Stimulated activated CD4-positive, alpha-beta T cell treated with anti-CD3 and anti-CD28 coated beads, Interleukin-15, amount 100 ng/mL, for 1 hour (primary cell): Measurements from ENCODE around the gene NFIC.
"Not testable (repeated sequence)": the region's sequence is repeated elsewhere in the genome, so short reads cannot be mapped to it uniquely, and the experiment has no call there.

Source experiments
- DNase-seq, 2 donors: peaks; one replicate each; pipeline ENCODE4 v3.0.0-alpha.2; 2020; ENCODE audit warnings: low read depth in 1 of 2, low spot score in 1 of 2

Gene NFIC

GRCh38 chr19:3370728-3371591 is 4.6 kb downstream of the NFIC start:
- DNase-seq, result no peak

- DNase-seq, result no peak
Observed at GRCh38 chr19:3372413-3372812, 6.0 kb downstream of the NFIC start.

DNA sequence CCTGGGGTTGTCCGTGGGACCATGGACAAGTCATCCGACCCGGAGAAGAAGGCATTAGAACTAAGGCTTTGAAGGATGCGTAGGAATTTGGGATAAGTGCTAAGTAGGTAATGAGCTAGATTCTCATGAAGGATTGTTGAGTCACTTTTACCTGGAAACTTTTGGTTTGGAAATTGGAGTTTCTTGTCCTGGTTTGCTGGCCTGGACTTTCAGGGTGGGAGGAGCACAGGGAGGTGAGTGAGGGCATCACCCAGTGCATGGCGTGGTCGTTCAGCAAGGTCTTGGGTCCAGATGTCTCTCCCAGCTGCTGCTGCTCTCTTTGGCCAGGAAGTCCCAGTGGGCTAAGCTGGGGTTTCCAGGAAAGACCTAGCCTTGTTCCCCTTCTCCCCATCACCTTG is 7.6 kb downstream of the NFIC start:
- DNase-seq, result no peak

DNA sequence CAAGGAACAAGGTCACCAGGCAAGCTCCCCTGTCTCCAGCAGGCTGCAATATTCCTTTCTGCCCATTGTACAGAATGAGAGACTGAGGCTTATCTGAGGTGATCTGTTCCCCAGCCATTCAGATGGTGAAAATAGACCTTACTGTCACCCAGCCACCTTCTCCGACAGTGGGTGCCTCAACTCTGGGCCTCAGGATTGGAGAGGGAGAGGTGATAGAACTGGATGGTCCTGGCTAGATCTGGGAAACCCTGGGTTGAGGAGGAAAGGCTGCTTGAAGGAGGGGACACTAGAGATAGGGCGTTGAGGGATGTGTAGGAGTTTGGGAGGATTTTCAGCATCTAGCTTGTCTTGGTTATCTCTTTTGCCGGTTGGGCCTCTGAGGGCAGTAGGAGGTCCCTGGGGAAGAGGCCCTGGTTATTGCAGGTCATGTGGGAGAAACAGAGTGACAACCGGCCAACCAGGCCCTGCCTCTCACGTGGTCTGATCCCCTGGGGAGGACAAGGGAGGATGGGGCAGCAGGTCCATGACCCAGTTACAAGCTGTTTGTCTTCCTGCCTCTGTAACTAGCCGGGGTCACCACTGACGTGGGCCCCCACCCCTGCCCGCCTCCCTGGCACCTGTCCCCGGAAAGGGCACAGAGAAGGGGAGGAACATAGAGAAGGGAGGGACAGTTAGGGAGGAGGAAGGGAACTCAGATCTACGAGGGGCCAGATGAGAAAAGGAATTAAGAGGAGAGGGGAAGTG is 8.2 kb downstream of the NFIC start:
- no peak for DNase-seq

DNA sequence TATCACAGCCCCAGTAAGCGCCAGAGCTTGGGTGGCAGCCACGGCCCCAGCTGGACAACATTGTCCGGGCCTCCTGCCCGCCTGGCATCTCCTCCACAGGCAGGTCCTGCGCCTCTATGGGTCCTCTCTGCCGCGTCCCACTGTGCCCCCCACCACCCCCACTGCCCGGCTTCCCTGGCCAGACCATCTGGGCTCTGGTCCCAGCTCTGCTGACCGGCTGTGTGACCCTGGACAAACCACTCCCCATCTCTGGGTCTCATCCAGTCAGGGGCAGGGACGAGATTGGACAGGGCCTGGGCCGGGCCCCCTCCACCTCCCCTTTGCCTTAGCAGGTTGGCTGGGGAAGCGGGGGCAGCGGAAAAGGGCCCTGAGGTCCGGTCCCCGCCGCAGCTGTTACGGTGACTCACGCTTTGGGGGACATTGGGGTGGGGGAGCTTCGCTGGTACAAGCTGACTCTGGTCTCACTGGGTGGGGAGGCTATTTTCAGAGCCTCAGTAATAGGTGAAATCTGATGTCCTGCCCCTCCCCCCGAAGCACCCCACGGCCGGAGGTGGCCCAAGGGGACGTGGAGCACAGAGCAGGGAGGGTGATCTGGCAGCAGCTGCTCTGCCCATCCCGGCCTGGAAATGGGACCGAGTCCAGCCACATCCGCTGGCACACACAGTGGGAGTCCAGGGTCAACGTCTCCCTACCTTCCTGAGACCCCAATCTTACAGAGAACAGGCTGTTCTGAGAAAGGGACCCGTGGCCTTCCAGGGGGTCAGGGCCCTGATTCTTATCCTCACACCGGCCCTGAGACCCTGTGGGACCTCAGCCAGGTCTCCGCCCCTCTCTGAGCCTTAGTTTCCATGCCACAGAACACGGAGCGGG is 9.1 kb downstream of the NFIC start:
- DNase-seq, result no peak

GRCh38 chr19:3376091-3376455 is 9.7 kb downstream of the NFIC start:
- not testable (repeated sequence) for DNase-seq

DNA sequence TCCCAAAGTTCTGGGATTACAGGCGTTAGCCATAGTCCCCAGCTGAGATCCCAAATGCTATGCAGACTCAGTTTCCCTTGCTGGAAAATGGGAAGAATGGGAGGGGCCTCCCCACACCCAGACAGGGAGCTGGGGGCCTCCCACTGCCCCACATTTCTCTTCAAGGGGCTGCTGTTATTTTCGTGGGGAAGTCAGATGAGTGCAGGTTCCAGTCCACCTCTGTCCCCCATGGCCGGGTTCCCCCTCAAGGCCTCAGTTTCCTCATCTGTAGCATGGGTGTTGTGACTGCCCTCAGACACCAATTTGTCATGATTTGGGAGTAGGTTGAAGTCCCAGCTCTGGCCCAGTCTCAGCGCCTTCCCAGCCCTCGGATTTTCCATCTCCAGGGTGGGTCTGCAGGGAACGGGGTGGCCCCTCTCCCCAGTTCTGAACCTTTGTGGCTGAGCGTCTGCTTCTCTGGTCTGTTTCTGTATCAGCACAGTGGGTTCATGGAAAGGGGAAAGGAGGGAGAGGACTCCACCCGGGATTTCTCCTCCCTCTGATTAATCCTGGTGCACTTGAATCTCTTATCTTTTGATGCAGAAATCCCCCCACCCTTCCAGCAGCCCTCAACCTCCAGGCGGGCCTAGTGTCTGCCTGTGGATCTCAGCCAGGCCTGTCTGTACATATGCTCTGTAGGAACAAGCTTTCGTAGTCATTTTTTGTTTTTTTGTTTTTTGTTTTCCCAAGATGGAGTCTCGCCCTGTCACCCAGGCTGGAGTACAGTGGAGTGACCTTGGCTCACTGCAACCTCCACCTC is 12.2 kb downstream of the NFIC start:
- DNase-seq, result no peak

DNA sequence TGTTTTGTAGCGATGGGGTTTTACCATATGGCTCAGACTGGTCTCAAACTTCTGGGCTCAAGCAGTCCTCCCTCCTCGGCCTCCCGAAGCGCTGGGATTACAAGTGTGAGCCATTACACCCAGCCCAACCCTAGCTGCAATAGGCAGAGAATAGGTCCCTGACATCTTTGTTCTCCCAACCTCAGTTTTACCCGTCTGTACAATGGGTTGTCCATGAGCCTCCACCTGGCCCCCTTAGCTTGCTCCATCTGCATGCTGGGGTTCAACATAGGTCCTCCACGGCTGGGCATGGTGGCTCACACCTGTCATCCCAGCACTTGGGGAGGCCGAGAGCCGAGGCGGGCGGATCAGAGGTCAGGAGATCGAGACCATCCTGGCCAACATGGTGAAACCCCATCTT is 14.4 kb downstream of the NFIC start:
- no peak for DNase-seq

DNA sequence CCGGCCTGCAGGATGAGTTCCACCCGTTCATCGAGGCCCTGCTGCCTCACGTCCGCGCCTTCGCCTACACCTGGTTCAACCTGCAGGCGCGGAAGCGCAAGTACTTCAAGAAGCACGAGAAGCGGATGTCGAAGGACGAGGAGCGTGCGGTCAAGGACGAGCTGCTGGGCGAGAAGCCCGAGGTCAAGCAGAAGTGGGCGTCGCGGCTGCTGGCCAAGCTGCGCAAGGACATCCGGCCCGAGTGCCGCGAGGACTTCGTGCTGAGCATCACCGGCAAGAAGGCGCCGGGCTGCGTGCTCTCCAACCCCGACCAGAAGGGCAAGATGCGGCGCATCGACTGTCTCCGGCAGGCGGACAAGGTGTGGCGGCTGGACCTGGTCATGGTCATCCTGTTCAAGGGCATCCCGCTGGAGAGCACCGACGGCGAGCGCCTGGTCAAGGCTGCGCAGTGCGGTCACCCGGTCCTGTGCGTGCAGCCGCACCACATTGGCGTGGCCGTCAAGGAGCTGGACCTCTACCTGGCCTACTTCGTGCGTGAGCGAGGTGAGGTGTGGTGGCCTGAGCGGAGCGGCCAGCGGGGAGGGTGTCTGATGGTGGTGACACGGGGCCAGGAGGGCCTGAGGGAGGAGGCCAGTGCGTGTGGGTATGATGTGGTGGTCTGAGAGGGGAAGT is 15.5 kb downstream of the NFIC start:
- no peak for DNase-seq

DNA sequence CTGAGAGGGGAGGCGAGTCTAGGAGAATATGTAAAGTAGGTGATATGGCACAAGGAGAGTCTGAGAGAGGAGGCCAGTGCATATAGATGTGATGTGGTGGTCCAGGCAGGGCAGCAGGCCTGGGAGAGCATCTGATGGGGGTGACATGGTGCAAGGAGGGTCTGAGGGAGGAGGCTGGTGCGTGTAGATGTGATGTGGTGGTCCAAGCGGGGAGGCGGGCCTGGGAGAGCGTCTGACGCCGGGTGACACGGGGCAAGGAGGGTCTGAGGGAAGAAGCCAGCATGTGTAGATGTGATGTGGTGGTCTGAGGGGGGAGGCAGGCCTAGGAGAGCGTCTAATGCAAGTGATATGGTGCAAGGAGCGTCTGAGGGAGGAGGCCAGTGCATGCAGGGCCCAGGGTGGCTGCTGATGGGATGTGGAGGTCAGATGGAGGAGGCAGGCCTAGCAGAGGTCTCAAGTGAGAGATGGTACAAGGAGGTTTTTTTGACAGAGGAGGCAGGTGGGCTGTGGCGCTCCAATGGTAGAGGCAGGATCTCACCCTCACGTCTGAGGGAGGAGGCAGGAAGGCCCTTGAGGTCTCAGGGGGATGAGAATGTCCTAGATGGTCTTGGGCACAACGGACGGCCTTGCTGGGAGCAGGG is 16.2 kb downstream of the NFIC start:
- no peak for DNase-seq

- no peak for DNase-seq
Observed at GRCh38 chr19:3383121-3383722, 16.8 kb downstream of the NFIC start.

- DNase-seq, result no peak
Observed at GRCh38 chr19:3386447-3387234, 20.3 kb downstream of the NFIC start.

DNA sequence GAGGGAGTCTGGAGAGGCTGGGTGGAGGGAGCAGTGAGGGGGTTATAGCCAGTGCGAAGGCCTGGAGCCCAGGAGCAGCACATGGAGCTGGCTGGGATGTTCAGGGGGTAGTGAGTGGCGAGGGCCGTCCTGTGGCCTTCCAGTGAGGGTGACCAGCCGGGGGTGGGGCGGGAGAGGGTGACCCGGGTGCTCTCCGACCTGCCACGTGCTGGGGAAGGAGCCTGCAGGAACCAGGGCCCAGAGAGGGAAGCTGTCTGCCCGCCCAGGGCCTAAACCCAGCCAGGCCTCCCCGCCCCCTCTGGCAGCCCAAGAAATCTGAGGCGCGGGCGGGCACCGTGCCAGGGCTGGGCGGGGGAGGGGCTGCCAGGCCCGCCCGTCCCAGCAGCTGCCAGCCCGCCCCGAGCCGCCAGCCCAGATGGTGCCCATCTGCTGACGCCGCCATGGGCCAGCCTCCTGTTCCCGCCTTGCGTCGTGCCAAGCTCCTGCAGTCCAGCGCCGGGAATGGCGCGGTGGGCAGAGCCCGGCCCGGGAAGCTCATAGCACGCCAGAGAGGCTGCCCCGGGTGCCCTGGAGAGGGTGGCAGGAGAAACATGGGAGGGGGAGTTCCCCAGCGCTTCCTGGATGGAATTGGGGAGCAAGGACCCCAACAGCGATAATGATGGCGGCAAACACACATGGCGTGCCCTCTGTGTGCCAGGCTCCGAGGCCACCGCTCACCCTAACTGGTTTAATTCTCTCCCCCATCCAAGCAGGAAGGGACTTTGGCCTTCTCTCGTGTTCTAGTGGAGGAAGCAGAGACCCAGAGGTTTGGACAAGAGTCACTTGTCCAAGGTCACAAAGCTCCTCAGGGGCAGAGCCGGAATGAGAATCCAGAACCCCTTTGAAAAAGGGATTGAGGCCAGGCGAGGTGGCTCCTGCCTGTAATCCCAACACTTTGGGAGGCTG is 21.5 kb downstream of the NFIC start:
- no peak for DNase-seq

DNA sequence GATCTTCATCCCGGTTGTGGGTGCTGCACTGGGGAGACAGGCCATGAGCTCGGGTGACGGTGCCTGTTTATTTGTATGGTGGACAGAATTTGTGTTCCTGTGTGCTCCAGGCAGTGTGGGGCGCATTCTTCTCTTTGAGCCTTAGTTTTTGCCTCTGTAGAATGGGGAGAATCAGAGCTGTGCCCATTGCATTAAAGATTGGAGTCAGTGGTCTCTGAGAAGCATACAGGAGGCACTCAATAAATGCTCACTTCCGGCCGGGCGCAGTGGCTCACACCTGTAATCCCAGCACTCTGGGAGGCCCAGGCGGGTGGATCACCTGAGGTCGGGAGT is 23.0 kb downstream of the NFIC start:
- no peak for DNase-seq

- DNase-seq, result no peak
Observed at GRCh38 chr19:3389876-3390371, 23.5 kb downstream of the NFIC start.

GRCh38 chr19:3391911-3392310 is 25.5 kb downstream of the NFIC start:
- DNase-seq, result not testable (repeated sequence)

- no peak for DNase-seq
Observed at GRCh38 chr19:3392480-3392879, 26.1 kb downstream of the NFIC start.
